Activated B cell treated with CpG ODN at 0.5 μM for 24 hours (primary cell): ENCODE measurements around the gene HTT-AS. TPM values are rescaled to one million over a fixed set of nuclear protein-coding genes. Genes with fewer than 3 reads are reported as not detected.

ENCODE experiments used
- ATAC-seq: fragments of 200-7000 bp; cut with Tn5 transposase; one replicate; pipeline ENCODE4 v1.10.0; 2021; ENCODE audit warnings: low read depth, mild to moderate bottlenecking, moderate library complexity
- CTCF ChIA-PET: fragments of 350-600 bp; sonication (Branson Sonifier 250); formaldehyde crosslinking; loops from one replicate; lab custom pipeline; 2021; ENCODE audit warnings: antibody characterized with exemption; lab: Charles Lee
- POLR2A ChIA-PET: fragments of 350-600 bp; sonication (Branson Sonifier 250); formaldehyde crosslinking; loops from one replicate; lab custom pipeline; 2021; ENCODE audit warnings: antibody characterized with exemption; lab: Charles Lee
- DNase-seq: peaks from one replicate; pipeline ENCODE4 v3.0.0; 2022
- H3K27ac Mint-ChIP-seq: one replicate; pipeline ENCODE4 v1.8.0; 2020; ENCODE audit warnings: mixed read lengths
- H3K27me3 Mint-ChIP-seq: one replicate; pipeline ENCODE4 v1.8.0; 2021; ENCODE audit warnings: mixed read lengths
- H3K36me3 Mint-ChIP-seq: one replicate; pipeline ENCODE4 v1.8.0; 2021; ENCODE audit warnings: low read depth, mixed read lengths
- H3K4me1 Mint-ChIP-seq: one replicate; pipeline ENCODE4 v1.8.0; 2021; ENCODE audit warnings: mixed read lengths
- H3K4me3 Mint-ChIP-seq: one replicate; pipeline ENCODE4 v1.8.0; 2020; ENCODE audit warnings: mild to moderate bottlenecking, mixed read lengths
- H3K9me3 Mint-ChIP-seq: one replicate; pipeline ENCODE4 v1.8.0; 2020; ENCODE audit warnings: mixed read lengths
- CTCF ChIP-seq: fragments of 200-600 bp; IDR thresholded peaks from one replicate; pipeline ENCODE4 v1.8.0; 2022; ENCODE audit warnings: antibody characterized with exemption, mild to moderate bottlenecking
- intact Hi-C: fragments of 100-400 bp; cut with micrococcal nuclease; formaldehyde crosslinking; loops from one replicate; pipeline ENCODE4 v1.15.1; 2024
- total RNA-seq: library from RNA; stranded (reverse); gene quantifications from 2 replicates; pipeline ENCODE4 v1.2.3, GENCODE V29; 2022

Gene HTT-AS
- total RNA-seq: not detected in 2 replicates

DNA sequence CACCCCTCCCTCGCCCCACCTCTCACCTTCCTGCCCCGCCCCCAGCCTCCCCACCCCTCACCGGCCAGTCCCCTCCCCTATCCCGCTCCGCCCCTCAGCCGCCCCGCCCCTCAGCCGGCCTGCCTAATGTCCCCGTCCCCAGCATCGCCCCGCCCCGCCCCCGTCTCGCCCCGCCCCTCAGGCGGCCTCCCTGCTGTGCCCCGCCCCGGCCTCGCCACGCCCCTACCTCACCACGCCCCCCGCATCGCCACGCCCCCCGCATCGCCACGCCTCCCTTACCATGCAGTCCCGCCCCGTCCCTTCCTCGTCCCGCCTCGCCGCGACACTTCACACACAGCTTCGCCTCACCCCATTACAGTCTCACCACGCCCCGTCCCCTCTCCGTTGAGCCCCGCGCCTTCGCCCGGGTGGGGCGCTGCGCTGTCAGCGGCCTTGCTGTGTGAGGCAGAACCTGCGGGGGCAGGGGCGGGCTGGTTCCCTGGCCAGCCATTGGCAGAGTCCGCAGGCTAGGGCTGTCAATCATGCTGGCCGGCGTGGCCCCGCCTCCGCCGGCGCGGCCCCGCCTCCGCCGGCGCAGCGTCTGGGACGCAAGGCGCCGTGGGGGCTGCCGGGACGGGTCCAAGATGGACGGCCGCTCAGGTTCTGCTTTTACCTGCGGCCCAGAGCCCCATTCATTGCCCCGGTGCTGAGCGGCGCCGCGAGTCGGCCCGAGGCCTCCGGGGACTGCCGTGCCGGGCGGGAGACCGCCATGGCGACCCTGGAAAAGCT lies at the start of gene HTT-AS, which contains the start of gene HTT:
TSS of gene HTT-AS (minus strand) at position 461 of the 768 bp plus-strand sequence.
TSS of gene HTT (plus strand) at position 604 of the 768 bp plus-strand sequence. CDS start at position 749, 145 bp downstream.
- peak within 1 kb of the TSS; percentile 95 for H3K27ac Mint-ChIP-seq
- H3K4me1 Mint-ChIP-seq: peaks cover 39% of the 10 kb centered on the region
- DNase-seq (peak; percentile 93), ATAC-seq (peak; percentile 77)
- POLR2A ChIA-PET: interaction anchor here (0.6 to 4.3 kb wide), 11 partner anchors 15 to 411 kb away, joined by 4 to 29 read pairs (median 5); no protein-coding TSS in a partner anchor
- H3K36me3 Mint-ChIP-seq: peaks cover 7% of the 10 kb centered on the region
- H3K27me3 Mint-ChIP-seq: no peaks in the 10 kb centered on the region
- peak within 1 kb of the TSS; percentile 92 for H3K4me3 Mint-ChIP-seq
- no peaks in the 10 kb centered on the region for H3K9me3 Mint-ChIP-seq
- intact Hi-C loops: loop anchor here (1.0 to 10.0 kb wide), 11 partner anchors 11 to 1359 kb away; partner anchors contain the start of genes FAM193A, GRK4, MXD4 and NOP14
- CTCF ChIA-PET: no interaction called here
- TF ChIP-seq CTCF: no peak

GRCh38 chr4:3123181-3123671 lies 48.9 kb upstream of the HTT-AS start:
- intact Hi-C loops: loop anchor here (5.0 kb wide), 1 partner anchor 34 kb away; no protein-coding TSS in a partner anchor
- no peaks in the 10 kb centered on the region for H3K9me3 Mint-ChIP-seq
- peak overlapping the region; percentile 35 for H3K27ac Mint-ChIP-seq
- H3K4me3 Mint-ChIP-seq: no peak overlapping the region
- no peak for ATAC-seq
- no peak for DNase-seq
- no peaks in the 10 kb centered on the region for H3K27me3 Mint-ChIP-seq
- peaks cover 80% of the 10 kb centered on the region for H3K36me3 Mint-ChIP-seq
- POLR2A ChIA-PET: no interaction called here
- TF ChIP-seq CTCF: no peak
- CTCF ChIA-PET: no interaction called here
- H3K4me1 Mint-ChIP-seq: no peaks in the 10 kb centered on the region

DNA sequence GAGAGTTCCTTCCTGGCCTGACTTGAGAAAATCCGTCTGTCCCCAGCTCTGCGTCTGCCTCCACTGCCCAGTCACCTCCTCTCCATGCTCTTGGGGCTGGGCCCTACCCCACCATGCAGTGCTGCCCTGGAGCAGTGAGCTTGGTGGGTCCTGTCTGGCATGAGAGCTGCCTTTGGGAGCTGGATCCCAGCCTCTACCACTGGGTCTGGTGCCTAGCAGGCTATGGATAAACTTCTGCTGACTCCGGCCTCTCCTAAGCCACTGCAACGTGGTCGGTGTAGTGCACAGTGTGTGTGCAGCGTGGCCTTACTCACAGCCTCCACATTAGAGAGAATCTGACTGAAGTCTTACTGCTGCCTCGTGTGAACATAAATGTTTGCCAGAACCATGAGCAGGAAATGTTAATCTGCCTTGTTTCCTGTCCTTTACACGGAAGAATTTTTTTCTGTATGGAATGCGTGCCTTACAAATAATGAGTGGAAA lies 47.8 kb upstream of the HTT-AS start:
- no peak for TF ChIP-seq CTCF
- no peak for ATAC-seq
- peaks cover 79% of the 10 kb centered on the region for H3K36me3 Mint-ChIP-seq

GRCh38 chr4:3121596-3121995 lies 47.3 kb upstream of the HTT-AS start:
- ChIA-PET POLR2A (interaction anchor here (1.1 kb wide), 1 partner anchor 8 kb away, joined by 3 read pairs; no protein-coding TSS in a partner anchor), CTCF (no interaction called here)
- ATAC-seq: no peak
- Mint-ChIP-seq H3K36me3 (peaks cover 78% of the 10 kb centered on the region), H3K9me3 (no peaks in the 10 kb centered on the region), H3K27ac (no peak overlapping the region), H3K4me1 (no peaks in the 10 kb centered on the region), H3K27me3 (no peaks in the 10 kb centered on the region), H3K4me3 (no peak overlapping the region)
- intact Hi-C loops: loop anchor here (5.0 kb wide), 1 partner anchor 36 kb away; no protein-coding TSS in a partner anchor
- no peak for TF ChIP-seq CTCF
- no peak for DNase-seq

More for the DNA sequence above, 47.8 kb upstream of the HTT-AS start:
- intact Hi-C loops: loop anchor here (5.0 kb wide), 1 partner anchor 35 kb away; no protein-coding TSS in a partner anchor
- ChIA-PET POLR2A (no interaction called here), CTCF (interaction anchor here (0.8 kb wide), 1 partner anchor 13 kb away, joined by 3 read pairs; no protein-coding TSS in a partner anchor)
- H3K27ac Mint-ChIP-seq: no peak overlapping the region
- no peaks in the 10 kb centered on the region for H3K9me3 Mint-ChIP-seq
- H3K27me3 Mint-ChIP-seq: no peaks in the 10 kb centered on the region
- no peak for DNase-seq
- H3K4me1 Mint-ChIP-seq: no peaks in the 10 kb centered on the region
- no peak overlapping the region for H3K4me3 Mint-ChIP-seq

GRCh38 chr4:3121110-3121509 lies 46.8 kb upstream of the HTT-AS start:
- ATAC-seq: no peak
- H3K4me3 Mint-ChIP-seq: no peak overlapping the region
- H3K27ac Mint-ChIP-seq: no peak overlapping the region
- no peak for TF ChIP-seq CTCF
- DNase-seq: no peak
- no peaks in the 10 kb centered on the region for H3K27me3 Mint-ChIP-seq
- intact Hi-C loops: loop anchor here (5.0 kb wide), 1 partner anchor 36 kb away; no protein-coding TSS in a partner anchor
- H3K36me3 Mint-ChIP-seq: peaks cover 81% of the 10 kb centered on the region
- CTCF ChIA-PET: no interaction called here
- H3K4me1 Mint-ChIP-seq: no peaks in the 10 kb centered on the region
- no peaks in the 10 kb centered on the region for H3K9me3 Mint-ChIP-seq
- POLR2A ChIA-PET: interaction anchor here (1.1 kb wide), 1 partner anchor 8 kb away, joined by 3 read pairs; no protein-coding TSS in a partner anchor
